Measurements from ENCODE around the gene PDGFB. TPM values are rescaled to one million over a fixed set of nuclear protein-coding genes. Genes with fewer than 3 reads are reported as not detected.
A peak's percentile ranks its signal among the peaks of the same experiment; 100 is the strongest.

PDGFB gene
- total RNA-seq, 2 donors from 2014 or later = 2.7 to 5.3 TPM

GRCh38 chr22:39184586-39185577 lies 59.9 kb downstream of the PDGFB start:
- DNase-seq (no peak), ATAC-seq (no peak)
- intact Hi-C loops (cut with DNase I, micrococcal nuclease) = no loop called here

DNA sequence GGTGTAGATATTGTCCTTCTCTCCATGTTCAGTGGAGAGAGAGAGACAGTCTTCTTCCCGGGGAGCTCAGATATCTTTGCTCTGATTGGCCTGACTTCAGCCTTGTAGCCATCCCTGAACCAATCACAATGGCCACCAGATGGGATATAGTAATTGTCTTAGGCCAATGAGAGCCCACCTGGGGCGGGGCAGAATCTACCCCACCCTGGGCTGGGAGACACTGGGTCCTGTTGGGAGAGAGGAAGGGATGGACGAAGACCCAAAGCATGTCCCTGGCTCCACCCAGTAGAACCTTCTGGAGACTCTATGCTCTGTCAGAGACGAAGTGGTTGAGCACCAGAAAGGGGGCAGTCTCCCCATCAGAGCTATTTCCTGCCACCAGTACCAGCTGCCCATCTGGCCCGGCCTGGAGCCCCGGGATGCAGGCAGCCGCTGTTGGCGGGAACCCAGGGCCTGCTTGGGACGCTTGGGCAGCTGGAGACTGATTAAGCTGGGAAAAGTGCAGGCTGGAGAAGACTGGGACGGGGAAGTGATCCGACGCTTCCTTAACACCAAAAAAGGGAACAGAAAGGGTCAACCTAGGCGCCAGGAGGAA lies 60.7 kb downstream of the PDGFB start:
- ATAC-seq (no peak), DNase-seq (no peak)
- intact Hi-C loops (cut with DNase I, micrococcal nuclease) = no loop called here

GRCh38 chr22:39182478-39183030 lies 62.2 kb downstream of the PDGFB start:
- intact Hi-C loops (cut with DNase I, micrococcal nuclease) = no loop called here
- DNase-seq (no peak), ATAC-seq (no peak)

DNA sequence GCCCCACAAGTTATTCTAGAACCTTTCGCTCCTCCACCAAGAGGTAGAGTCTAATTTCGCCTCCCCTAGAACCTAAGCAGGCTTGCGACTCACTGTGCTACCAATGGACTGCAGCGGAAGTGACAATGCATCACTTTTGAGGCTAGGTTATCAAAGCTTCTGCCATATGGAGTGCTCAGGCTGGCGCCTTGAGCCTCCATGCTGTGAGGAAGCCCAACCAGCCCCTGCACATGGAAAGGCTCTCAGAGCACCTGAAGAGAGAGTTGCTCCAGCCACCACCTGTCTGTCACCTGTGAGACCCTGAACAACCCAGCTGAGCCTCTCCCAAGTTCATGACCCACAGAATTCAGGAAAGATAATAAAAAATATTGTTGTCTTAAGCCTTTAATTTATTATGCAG lies 63.0 kb downstream of the PDGFB start:
- no peak for ATAC-seq
- intact Hi-C loops (cut with DNase I, micrococcal nuclease) = no loop called here
- DNase-seq = no peak

DNA sequence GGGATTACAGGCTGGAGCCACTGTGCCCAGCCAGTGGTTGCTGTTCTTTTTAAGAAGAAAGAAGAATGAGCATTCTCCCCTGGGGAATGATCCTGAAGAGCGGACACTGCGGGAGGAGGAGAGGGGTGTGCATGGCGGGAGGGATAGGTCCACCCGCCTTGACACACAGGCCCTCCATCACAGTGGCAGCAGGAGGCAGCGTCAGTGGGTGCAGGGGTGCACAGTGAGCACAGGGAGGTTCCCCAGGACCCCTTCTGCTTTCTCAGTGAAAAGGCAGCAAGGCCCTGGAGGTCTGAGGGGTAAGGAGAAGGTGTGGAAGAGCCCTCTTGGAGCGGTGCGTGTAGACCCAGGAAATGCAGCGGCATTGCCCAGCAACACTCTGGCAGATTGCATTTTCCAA lies 63.4 kb downstream of the PDGFB start:
- ATAC-seq (no peak), DNase-seq (no peak)
- intact Hi-C loops (cut with DNase I, micrococcal nuclease) = no loop called here

DNA sequence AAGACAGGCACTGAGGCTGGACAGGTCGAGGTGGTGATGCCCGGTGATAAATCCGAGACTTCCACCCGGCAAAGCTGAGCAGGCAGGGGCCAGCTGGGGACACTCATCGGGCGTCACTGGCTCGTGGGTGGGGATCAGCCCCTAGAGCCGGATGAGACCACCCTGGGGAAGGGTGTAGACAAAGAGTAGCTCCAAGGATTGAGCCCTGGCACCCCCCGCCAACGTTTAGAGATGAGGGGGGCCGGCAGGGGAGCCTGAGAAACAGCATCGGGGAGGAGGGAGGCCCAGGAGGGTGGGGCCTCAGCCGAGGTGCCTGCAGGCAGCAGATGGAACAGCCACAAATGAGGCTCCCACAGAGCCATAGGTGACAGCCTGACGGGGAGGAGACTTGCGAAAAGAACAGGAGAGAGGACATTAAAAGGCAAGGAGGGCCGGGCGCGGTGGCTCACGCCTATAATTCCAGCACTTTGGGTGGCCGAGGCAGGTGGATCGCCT lies 64.9 kb downstream of the PDGFB start:
- intact Hi-C loops (cut with DNase I, micrococcal nuclease) = no loop called here
- no peak for DNase-seq
- no peak for ATAC-seq

DNA sequence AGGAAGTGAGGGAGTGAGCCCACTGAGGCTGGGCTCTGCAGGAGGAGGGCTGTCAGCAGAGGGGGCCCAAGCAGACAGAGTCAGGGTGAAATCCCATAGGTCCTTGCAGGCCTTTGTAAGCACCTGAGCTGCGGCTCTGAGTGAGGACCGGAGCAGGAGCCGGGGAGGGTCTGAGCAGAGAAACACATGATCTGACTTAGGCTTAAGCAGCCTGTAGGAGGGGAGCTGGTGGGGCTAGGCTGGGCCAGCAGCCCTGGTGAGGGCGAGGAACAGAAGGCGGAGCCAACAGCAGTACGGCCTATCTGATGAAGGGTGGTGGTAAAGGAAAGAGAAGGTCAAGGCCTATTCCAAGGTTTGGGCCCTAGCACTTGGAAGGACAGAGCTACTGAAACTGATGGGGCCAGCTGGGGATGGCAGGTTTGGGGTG lies 65.4 kb downstream of the PDGFB start:
- no peak for DNase-seq
- no peak for ATAC-seq
- intact Hi-C loops (cut with DNase I, micrococcal nuclease) = no loop called here

DNA sequence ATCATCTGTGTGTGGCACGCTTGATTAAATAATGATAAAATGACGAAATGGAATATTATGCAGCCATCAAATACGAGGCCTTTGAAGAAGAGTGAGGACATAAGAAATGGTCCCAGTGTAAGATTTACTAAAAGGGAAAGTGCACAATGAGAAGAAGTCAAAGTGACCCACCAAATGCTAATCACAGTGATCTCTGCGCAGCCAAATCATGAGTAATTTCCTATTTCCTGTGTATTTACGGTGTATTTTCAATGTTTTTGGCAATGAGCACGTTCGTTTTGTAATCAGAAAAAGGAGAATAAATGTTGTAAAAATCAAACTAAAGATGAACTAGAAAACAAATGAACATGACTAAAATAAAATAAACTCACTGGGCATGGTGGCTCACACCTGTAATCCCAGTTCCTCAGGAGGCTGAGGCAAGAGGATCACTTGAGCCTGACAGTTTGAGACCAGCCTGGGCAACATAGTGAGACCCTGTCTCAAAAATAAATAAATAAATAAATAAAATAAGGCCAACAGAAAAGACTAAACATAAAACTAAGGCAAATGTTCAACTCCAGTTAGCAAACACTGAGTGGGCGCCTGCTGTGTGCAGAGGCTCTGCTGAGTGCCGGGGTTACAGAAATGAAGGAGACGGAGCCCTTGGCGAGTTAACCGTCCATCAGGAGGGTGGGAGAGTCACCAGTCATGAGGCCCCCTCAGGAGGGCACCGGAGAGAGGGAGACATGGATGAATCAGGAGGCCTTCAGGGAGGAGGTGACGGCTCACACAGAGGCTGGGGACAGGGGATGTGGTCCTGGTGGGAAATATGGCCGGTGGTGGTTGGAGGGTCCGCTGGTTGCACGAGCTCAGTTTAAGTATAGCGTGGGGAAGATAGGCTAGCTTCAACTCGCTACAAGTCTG lies 66.3 kb downstream of the PDGFB start:
- DNase-seq (no peak), ATAC-seq (no peak)
- intact Hi-C loops (cut with DNase I, micrococcal nuclease) = no loop called here

GRCh38 chr22:39177791-39178190 lies 67.0 kb downstream of the PDGFB start:
- ATAC-seq (no peak), DNase-seq (no peak)
- intact Hi-C loops (cut with DNase I, micrococcal nuclease) = no loop called here

GRCh38 chr22:39177456-39177775 lies 67.4 kb downstream of the PDGFB start:
- intact Hi-C loops (cut with DNase I, micrococcal nuclease) = no loop called here
- ATAC-seq (no peak), DNase-seq (no peak)

GRCh38 chr22:39176714-39177455 lies 67.9 kb downstream of the PDGFB start:
- no peak for ATAC-seq
- intact Hi-C loops (cut with DNase I, micrococcal nuclease) = no loop called here
- no peak for DNase-seq

- intact Hi-C loops (cut with DNase I, micrococcal nuclease) = no loop called here
- ATAC-seq (peak; percentile 4), DNase-seq (peak in 1 of 2 donors; percentile 31)
Measured at GRCh38 chr22:39176143-39176713, 68.6 kb downstream of the PDGFB start.

DNA sequence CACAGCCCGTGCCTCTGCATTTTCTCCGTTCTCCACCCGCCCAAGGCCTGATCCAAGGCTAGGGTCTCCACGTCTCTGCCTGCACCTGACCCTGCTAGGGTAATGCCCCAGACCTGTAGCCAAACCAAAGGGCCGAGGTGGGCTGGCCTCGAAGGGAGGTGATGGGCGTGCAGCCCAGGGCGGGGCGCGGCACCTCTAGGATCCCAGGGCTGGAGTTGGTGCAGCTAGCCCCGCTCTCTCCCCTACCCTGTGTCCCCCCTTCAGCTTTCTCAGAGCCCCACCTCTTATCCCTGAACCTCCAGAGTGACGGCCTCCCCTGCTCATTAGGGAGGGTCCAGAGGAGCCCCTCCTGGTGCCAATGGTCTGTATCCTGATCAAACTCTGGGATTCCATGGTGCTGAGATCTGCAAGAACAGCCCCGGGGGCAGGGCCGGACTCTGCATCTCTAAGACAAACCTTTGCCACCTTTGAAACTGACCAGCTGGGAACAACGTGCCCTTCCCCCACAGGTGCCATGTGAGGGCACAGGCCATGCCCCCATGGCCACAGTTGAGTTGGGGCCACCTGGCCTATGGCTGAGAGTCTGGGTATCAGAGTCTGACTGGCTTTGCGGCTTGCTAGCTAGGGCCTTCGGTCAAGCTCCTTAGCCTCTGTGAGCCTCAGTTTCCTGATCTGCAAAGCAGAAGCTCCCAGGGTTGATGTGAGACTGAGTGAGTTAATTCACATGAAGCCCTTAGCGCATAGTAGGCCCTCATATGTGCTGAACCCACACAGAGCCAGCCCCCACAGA lies 69.2 kb downstream of the PDGFB start:
- intact Hi-C loops (cut with DNase I, micrococcal nuclease) = no loop called here
- no peak for DNase-seq
- no peak for ATAC-seq

- peak; percentile 49 to 72 for DNase-seq
- ATAC-seq = no peak
- intact Hi-C loops (cut with DNase I, micrococcal nuclease) = loop anchor here in 1 of 2 donors (5.0 kb wide), 1 partner anchor 143 kb away; the partner anchor contains the start of gene RPL3
Measured at GRCh38 chr22:39174498-39175352, 70.1 kb downstream of the PDGFB start.

GRCh38 chr22:39173787-39174497 lies 70.8 kb downstream of the PDGFB start:
- intact Hi-C loops (cut with DNase I, micrococcal nuclease) = loop anchor here in 1 of 2 donors (5.0 kb wide), 1 partner anchor 143 kb away; the partner anchor contains the start of gene RPL3
- no peak for DNase-seq
- ATAC-seq = no peak

Data from left colon (tissue), 2 donors.